Aorta (tissue), 5 donors: ENCODE results near the gene SPAG4. TPM values are rescaled to one million over a fixed set of nuclear protein-coding genes. Genes with fewer than 3 reads are reported as not detected.

Experiments
- ATAC-seq: fragments of 200-7000 bp; cut with Tn5 transposase; one replicate; pipeline ENCODE4 v1.9.1; 2022; ENCODE audit warnings: moderate library complexity; ENCODE audit not compliant: low FRiP score
- DNase-seq, 2 donors: peaks; one replicate each; pipeline ENCODE4 v3.0.0-alpha.2; 2020
- H3K27ac ChIP-seq, 2 donors: one replicate each; pipeline ENCODE4 v1.5.1; 2013; ENCODE audit warnings: low read length in 2 of 2, mild to moderate bottlenecking in 2 of 2, moderate library complexity in 2 of 2, control low read depth in 1 of 2, inconsistent platforms in 1 of 2, low read depth in 1 of 2
- H3K27me3 ChIP-seq, 2 donors: one replicate each; pipeline ENCODE4 v1.6.1; 2013; ENCODE audit warnings: control low read depth in 1 of 2, low read length in 1 of 2, mild to moderate bottlenecking in 1 of 2, moderate library complexity in 1 of 2; ENCODE audit not compliant: insufficient read depth in 2 of 2, control insufficient read depth in 1 of 2
- H3K36me3 ChIP-seq, 2 donors: one replicate each; pipeline ENCODE4 v1.6.1; 2013; ENCODE audit warnings: control low read depth in 1 of 2, low read length in 1 of 2, mild to moderate bottlenecking in 1 of 2; ENCODE audit not compliant: insufficient read depth in 2 of 2, control insufficient read depth in 1 of 2
- H3K4me1 ChIP-seq, 2 donors: one replicate each; pipeline ENCODE4 v1.6.1; 2013; ENCODE audit warnings: low read length in 2 of 2, control low read depth in 1 of 2, mild to moderate bottlenecking in 1 of 2, moderate library complexity in 1 of 2; ENCODE audit not compliant: insufficient read depth in 2 of 2, control insufficient read depth in 1 of 2
- H3K4me3 ChIP-seq, 2 donors: one replicate each; pipeline ENCODE4 v1.5.1; 2013; ENCODE audit warnings: low read length in 2 of 2, control low read depth in 1 of 2, mild to moderate bottlenecking in 1 of 2
- H3K9me3 ChIP-seq: one replicate; pipeline ENCODE4 v1.6.1; 2013; ENCODE audit warnings: mild to moderate bottlenecking, low read length; ENCODE audit not compliant: control insufficient read depth
- WGBS, 2 donors: extraction: QIAGEN DNeasy Blood & Tissue Kit; methylation state at CpG; one replicate each; pipeline ENCODE4 v1.1.7; 2013; 5-methylcytosine and 5-hydroxymethylcytosine counted together
- intact Hi-C, 2 donors: fragments of 100-400 bp; cut with DNase I; formaldehyde crosslinking; loops; one replicate each; pipeline versions ENCODE4 v1.14.2 to v1.15.0; 2022
- polyA plus RNA-seq, 2 donors: library from polyadenylated mRNA; stranded (reverse); fragments of 200-250 nt; gene quantifications; one replicate each; pipeline ENCODE4 v1.2.3, GENCODE V29; 2013
- total RNA-seq, 2 donors: library from RNA; stranded (reverse); fragmentation: NEBNext Ultra II Directional; extraction: Animal tissue kit (Norgen Biotek cat#: 25700); gene quantifications; one replicate each; pipeline ENCODE4 v1.2.1, GENCODE V29; 2021
- donor health status: healthy with polysubstance abuse.
- donor health status: Bipolar disorder and iron deficiency.
- donor health status: DM: no; HTN: no; CAD: no.
- donor health status: DM: no; HTN: no; CAD: no.
- donor health status: DM: yes; HTN: yes; CAD: no.

Gene SPAG4
- total and polyA plus RNA-seq, 4 donors, result 3.3 to 6.0 (median 3.6) TPM

DNA sequence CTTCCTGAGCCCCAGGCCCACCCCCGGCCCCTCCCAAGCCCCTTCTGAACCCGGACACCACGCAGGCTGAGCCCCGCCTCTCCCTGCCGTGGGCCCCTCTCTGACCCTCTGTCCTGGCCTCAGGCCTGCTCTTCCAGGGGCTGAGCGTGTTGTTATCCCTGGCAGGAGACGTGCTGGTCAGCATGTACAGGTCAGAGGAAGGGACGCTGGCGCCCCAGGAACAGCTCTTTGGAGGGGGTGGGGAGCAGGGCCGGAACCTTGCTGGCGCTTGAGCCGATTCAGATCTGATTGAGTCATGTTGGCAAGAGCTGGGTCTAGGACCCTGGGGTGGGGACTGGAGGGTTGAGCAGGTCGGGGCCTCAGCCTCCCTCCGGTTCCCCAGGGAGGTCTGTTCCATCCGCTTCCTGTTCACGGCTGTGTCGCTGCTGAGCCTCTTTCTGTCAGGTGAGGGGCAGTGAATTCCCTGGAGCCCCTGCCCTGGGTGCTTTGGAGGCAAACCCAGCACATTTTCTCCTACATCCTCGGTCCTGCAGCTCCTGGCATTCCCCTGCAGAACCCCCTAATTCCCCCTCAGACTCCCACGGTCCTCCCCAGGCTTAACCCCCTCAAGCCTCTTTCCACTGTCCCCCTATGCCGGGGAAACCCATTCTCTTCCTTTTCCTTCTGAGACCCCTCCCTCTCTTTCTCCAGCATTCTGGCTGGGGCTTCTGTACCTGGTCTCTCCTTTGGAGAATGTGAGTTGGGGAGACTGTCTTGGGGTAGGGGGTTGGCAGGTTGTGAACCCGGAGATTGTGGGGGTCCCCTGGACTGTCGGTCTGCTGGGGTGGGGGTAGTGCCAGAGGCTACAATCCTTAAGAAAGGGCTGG, 2.0 kb downstream of the SPAG4 start:
- Histone ChIP-seq H3K27ac (no peak overlapping the region), H3K9me3 (no peaks in the 10 kb centered on the region), H3K4me1 (no peaks in the 10 kb centered on the region), H3K27me3 (no peaks in the 10 kb centered on the region), H3K4me3 (peak overlapping the region; percentile 2 to 5), H3K36me3 (no peaks in the 10 kb centered on the region)
- intact Hi-C loops, result loop anchor here in 1 of 2 donors (5.0 kb wide), 1 partner anchor 45 kb away; the partner anchor contains the start of genes CPNE1 and RBM12
- no peak for ATAC-seq
- DNase-seq, result peak; percentile 78 to 85
- WGBS, 2 donors, result 4 to 5% methylated on average over 22 of the region's 22 CpGs

DNA sequence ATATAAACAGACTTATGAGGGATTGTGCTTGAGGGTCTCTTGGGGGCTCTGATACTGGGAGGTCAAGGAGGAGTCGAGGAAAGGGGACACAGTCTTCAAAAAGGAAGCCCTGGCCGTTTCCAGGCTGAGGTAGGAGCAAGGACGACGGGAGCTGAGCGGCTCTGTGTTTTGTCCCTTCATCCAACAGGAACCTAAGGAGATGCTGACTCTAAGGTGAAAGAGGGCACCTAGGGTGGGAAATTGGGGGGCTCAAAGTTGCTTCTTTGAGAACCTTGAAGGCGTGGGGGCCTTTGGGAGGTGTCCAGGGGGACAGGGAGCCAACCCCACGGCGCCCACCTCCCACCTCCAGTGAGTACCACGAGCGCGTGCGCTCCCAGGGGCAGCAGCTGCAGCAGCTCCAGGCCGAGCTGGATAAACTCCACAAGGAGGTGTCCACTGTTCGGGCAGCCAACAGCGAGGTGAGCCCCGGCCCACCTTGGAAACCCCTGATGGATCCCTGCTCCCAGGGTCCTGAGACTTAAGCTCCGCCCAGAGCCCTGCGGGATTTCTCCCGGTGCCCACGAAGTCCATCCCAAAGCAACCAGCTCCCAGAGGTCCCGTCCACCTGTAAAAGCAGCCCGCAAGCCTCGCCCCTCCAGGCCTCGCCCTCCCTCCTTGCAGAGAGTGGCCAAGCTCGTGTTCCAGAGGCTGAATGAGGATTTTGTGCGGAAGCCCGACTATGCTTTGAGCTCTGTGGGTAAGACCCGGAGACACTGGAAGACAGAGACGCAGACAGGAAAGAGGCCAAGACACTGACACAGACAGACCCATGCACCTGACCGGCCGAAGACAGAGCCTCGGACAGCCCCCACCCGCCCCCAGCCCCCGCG, 2.9 kb downstream of the SPAG4 start:
- no peaks in the 10 kb centered on the region for H3K4me1 ChIP-seq
- 2% methylated on average over 35 of the region's 35 CpGs for WGBS, 2 donors
- H3K9me3 ChIP-seq, result no peaks in the 10 kb centered on the region
- no peaks in the 10 kb centered on the region for H3K27me3 ChIP-seq
- peak overlapping the region; percentile 10 to 50 for H3K4me3 ChIP-seq
- DNase-seq (peak in 1 of 2 donors; percentile 79), ATAC-seq (no peak)
- no peaks in the 10 kb centered on the region for H3K36me3 ChIP-seq
- no peak overlapping the region for H3K27ac ChIP-seq
- intact Hi-C loops, result loop anchor here in 1 of 2 donors (5.0 kb wide), 1 partner anchor 44 kb away; the partner anchor contains the start of genes CPNE1 and RBM12

DNA sequence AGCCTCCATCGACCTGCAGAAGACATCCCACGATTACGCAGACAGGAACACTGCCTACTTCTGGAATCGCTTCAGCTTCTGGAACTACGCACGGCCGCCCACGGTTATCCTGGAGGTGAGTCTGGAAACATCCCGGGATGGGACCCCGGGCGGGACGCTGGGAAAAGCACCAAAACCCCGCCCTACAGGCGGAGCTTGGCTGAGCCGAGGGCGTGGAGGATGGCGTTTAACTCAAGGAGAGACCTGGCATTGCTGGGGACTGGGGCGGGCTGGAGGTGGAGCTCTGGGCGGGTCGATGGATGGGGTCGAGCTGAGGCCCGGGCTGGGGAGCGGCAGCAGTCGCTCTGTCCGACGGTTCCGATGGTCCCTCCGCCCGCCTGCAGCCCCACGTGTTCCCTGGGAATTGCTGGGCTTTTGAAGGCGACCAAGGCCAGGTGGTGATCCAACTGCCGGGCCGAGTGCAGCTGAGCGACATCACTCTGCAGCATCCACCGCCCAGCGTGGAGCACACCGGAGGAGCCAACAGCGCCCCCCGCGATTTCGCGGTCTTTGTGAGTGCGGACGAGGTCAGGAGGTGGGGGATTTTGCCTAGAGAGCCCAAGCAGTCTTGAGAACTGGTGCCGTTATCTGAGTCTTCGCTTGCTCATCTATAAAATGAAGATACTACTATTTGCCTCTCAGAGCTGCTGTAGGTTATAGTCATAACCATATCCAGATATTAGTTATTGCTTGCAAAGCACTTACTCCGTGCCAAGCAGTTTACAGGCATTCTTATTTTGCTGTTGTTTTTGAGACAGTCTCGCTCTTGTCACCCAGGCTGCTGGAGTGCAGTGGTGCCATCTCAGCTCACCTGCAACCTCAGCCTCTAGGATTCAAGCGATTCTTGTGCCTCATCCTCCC, 3.8 kb downstream of the SPAG4 start:
- Histone ChIP-seq H3K27ac (no peak overlapping the region), H3K4me3 (peak overlapping the region; percentile 10 to 50), H3K27me3 (no peaks in the 10 kb centered on the region), H3K36me3 (no peaks in the 10 kb centered on the region), H3K4me1 (no peaks in the 10 kb centered on the region), H3K9me3 (no peaks in the 10 kb centered on the region)
- 7% methylated on average over 49 of the region's 49 CpGs for WGBS, 2 donors
- peak; percentile 85 to 92 for DNase-seq
- peak; percentile 51 for ATAC-seq
- intact Hi-C loops, result loop anchor here in 1 of 2 donors (5.0 kb wide), 1 partner anchor 43 kb away; the partner anchor contains the start of genes CPNE1 and RBM12

DNA sequence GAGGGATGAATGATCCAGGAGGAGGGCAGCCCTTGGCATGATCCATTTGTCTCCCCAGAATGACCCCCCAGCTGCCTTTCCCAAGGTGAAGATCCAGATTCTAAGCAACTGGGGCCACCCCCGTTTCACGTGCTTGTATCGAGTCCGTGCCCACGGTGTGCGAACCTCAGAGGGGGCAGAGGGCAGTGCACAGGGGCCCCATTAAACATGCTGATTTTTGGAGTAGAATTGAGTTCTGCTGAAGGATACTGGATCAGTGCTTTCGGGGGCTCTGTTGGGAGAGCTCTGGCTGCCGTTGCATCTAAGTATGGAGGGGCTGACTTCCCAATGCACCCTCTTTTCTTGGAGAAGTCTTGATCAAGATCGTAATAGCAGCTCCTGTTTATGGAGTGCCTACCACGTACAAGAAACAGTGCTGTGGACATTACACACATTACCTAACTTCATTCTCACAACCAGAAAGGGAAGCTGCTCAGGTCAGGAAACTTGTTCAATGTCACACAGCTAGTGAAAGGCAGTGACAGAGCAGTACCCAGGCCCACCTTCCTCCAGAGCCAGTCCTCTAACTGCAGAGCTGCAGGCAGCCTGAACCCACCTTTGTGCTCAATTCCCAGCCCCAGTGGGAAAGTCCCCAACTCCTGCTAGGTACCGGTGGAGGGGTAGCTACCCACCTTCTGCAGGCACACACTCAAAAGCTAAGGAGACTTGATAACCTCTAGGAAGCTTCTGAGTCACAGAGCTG, 5.4 kb downstream of the SPAG4 start:
- ATAC-seq (no peak), DNase-seq (no peak)
- no peaks in the 10 kb centered on the region for H3K4me1 ChIP-seq
- no peak overlapping the region for H3K4me3 ChIP-seq
- intact Hi-C loops, result no loop called here
- WGBS, 2 donors, result 89 to 91% methylated on average over 11 of the region's 11 CpGs
- no peaks in the 10 kb centered on the region for H3K9me3 ChIP-seq
- H3K27me3 ChIP-seq, result no peaks in the 10 kb centered on the region
- H3K36me3 ChIP-seq, result peaks cover 0 to under 1% of the 10 kb centered on the region in 2 donors
- H3K27ac ChIP-seq, result no peak overlapping the region

DNA sequence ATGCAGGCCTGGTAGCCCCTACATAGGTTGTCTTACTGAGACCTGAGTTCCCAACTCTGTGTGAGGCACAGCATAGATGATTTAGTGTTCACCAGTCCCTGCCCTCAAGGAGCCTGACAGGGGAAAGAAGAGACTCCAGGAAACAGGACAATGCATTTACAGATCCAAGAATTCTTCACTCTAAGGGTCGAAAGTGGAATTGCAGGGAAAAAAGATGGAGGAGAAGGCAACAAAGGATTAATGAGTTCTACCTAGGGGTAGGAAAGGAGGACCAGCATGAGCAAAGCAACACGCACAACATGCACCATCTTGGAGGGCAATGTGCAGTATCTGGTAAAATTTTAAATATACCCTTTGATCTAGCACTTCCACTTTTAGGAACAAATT, 5.9 kb downstream of the SPAG4 start:
- Histone ChIP-seq H3K36me3 (peaks cover 0 to 4% of the 10 kb centered on the region in 2 donors), H3K27me3 (no peaks in the 10 kb centered on the region), H3K4me1 (no peaks in the 10 kb centered on the region), H3K27ac (no peak overlapping the region), H3K4me3 (no peak overlapping the region), H3K9me3 (no peaks in the 10 kb centered on the region)
- ATAC-seq (no peak), DNase-seq (no peak)
- 85 to 89% methylated on average over 2 of the region's 2 CpGs for WGBS, 2 donors
- intact Hi-C loops, result no loop called here

DNA sequence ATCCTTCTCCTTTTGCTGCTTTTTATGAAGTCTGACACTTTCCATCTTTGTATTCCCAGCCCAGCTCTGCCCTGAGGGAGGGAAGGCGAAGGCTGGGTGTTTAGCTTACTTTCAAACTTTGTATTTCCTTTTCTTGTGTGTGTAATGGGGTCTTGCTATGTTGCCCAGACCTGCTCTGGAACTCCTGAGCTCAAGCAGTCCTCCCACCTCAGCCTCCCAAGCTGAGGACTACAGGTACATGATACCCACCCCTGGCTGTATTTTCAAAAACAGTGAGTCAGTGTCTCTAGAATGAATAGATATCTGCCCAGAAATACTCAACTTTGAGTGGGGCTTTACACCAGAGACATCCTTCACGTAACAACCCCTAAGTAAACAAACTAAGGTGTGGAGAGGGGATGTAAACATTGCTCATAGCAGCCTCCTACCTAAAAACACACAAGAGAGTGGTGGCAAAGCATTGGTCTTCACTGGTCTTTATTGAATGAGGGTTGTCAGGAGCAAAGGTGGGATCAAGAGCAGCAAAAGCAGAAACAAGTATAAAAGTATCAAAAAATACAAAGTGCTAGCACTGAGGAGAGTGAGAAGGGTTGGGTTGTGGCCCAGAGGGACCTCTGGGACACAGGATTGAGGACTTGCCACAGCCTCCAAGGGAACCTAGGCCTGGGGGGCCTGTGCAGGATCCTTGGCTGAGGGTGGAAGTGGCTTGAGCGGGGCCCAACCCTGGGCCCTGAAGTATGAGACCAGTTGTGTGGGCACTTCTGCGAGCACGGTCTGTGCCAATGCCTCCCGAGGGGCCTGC, 10.2 kb downstream of the SPAG4 start:
- Histone ChIP-seq H3K36me3 (peaks cover 5 to 13% of the 10 kb centered on the region in 2 donors), H3K27me3 (no peaks in the 10 kb centered on the region), H3K4me3 (no peak overlapping the region), H3K9me3 (no peaks in the 10 kb centered on the region), H3K27ac (no peak overlapping the region), H3K4me1 (no peaks in the 10 kb centered on the region)
- DNase-seq (no peak), ATAC-seq (no peak)
- WGBS, 2 donors, result 75 to 78% methylated on average over 6 of the region's 6 CpGs
- intact Hi-C loops, result no loop called here

DNA sequence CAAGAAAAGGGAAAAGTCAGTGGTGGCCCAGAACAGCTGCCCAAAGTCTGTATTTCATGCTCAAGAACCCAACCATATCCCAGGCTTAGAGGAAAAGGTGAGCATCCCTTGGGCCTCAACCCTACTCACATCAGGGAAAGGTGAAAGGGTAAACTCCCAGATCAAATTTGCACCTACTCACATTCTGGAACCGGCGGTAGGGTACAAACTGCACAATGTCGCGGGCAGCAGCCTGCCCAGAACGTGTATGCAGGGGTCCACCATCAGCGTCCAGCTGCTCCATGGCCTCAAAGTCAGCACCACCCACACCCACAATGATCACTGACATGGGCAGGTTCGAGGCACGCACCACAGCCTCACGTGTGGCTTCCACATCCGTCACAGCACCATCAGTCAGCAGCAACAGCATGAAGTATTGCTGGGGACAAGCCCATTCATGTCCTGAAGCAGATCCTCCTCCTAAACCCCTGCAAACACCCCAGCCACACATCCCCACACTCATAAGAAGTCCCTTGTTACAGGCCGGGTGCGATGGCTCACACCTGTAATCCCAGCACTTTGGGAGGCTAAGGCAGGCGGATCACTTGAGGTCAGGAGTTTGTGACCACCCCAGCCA, 10.9 kb downstream of the SPAG4 start:
- H3K27me3 ChIP-seq, result no peaks in the 10 kb centered on the region
- no peak for ATAC-seq
- no peak overlapping the region for H3K4me3 ChIP-seq
- no peaks in the 10 kb centered on the region for H3K9me3 ChIP-seq
- DNase-seq, result no peak
- H3K36me3 ChIP-seq, result peaks cover 5 to 14% of the 10 kb centered on the region in 2 donors
- H3K27ac ChIP-seq, result no peak overlapping the region
- H3K4me1 ChIP-seq, result no peaks in the 10 kb centered on the region
- WGBS, 2 donors, result 90 to 93% methylated on average over 13 of the region's 13 CpGs
- intact Hi-C loops, result no loop called here
